Sigmoid colon (tissue), 7 donors: ENCODE results near the gene MALSU1. TPM values are rescaled to one million over a fixed set of nuclear protein-coding genes. Genes with fewer than 3 reads are reported as not detected.

ENCODE experiments used
- DNase-seq: peaks from one replicate; pipeline ENCODE4 v3.0.0-alpha.2; 2019
- H3K27ac ChIP-seq, 4 donors: fragments of 200-600 bp; sonication (generic); one replicate each; pipeline ENCODE4 v1.5.1; 2016 to 2019; ENCODE audit warnings: mild to moderate bottlenecking in 1 of 4
- H3K27me3 ChIP-seq, 3 donors: fragments of 200-600 bp; sonication (generic); one replicate each; pipeline ENCODE4 v1.5.1; 2019; ENCODE audit warnings: mild to moderate bottlenecking in 1 of 3
- H3K36me3 ChIP-seq, 4 donors: fragments of 200-600 bp; sonication (generic); one replicate each; pipeline ENCODE4 v1.5.1; 2016 to 2019
- H3K4me1 ChIP-seq, 4 donors: fragments of 200-600 bp; sonication (generic); one replicate each; pipeline ENCODE4 v1.5.1; 2017 to 2019
- H3K4me3 ChIP-seq, 4 donors: fragments of 200-600 bp; sonication (generic); one replicate each; pipeline ENCODE4 v1.5.1; 2017 to 2019; ENCODE audit warnings: mild to moderate bottlenecking in 2 of 4, moderate library complexity in 1 of 4
- H3K9me3 ChIP-seq, 4 donors: fragments of 200-600 bp in 3 of 4; sonication (generic) in 3 of 4; one replicate each; pipeline versions ENCODE4 v1.5.1 to v1.6.1; 2013 to 2019
- EP300 ChIP-seq, 4 donors: sonication (generic); formaldehyde crosslinking; IDR thresholded peaks; one replicate each; pipeline ENCODE4 v1.6.1; 2017; ENCODE audit warnings: antibody characterized with exemption in 4 of 4
- POLR2A ChIP-seq, 2 donors: fragments of 450-650 bp; IDR thresholded peaks; one replicate each; pipeline ENCODE4 v1.6.1; 2016; ENCODE audit warnings: antibody characterized with exemption in 2 of 2, mild to moderate bottlenecking in 2 of 2, moderate library complexity in 2 of 2
- POLR2AphosphoS5 ChIP-seq, 4 donors: sonication (generic); formaldehyde crosslinking; IDR thresholded peaks; one replicate each; pipeline ENCODE4 v1.6.1; 2017; ENCODE audit warnings: antibody characterized with exemption in 4 of 4
- WGBS, 2 donors: extraction: QIAGEN DNeasy Blood & Tissue Kit; methylation state at CpG; one replicate each; pipeline ENCODE4 v1.1.7; 2013; 5-methylcytosine and 5-hydroxymethylcytosine counted together
- intact Hi-C: fragments of 100-400 bp; cut with DNase I; formaldehyde crosslinking; loops from one replicate; pipeline ENCODE4 v1.15.1; 2023
- polyA plus RNA-seq, 3 donors: library from polyadenylated mRNA; stranded (reverse); fragments of 200-250 nt; gene quantifications; one replicate each; pipeline ENCODE4 v1.2.3, GENCODE V29; 2013
- total RNA-seq, 4 donors: library from RNA; depleted of rRNA; stranded (reverse); fragments of >200 nt; gene quantifications; one replicate each; pipeline ENCODE4 v1.1.0, GENCODE V29; 2016
- TF ChIP-seq, protein P1 (sequence below), 4 experiments: fragments of 450-650 bp in 3 of 4; fragments of 200-600 bp in 1 of 4; IDR thresholded peaks; one replicate each; pipeline ENCODE4 v1.5.1; 2016 to 2019; ENCODE audit warnings: antibody characterized with exemption in 4 of 4, mild to moderate bottlenecking in 3 of 4, moderate library complexity in 2 of 4
- donor health status: healthy with polysubstance abuse.
- donor health status: Bipolar disorder and iron deficiency.
- donor health status: healthy.

MALSU1 gene
- total and polyA plus RNA-seq, 7 donors = 32.4 to 94.0 (median 47.4) TPM

DNA sequence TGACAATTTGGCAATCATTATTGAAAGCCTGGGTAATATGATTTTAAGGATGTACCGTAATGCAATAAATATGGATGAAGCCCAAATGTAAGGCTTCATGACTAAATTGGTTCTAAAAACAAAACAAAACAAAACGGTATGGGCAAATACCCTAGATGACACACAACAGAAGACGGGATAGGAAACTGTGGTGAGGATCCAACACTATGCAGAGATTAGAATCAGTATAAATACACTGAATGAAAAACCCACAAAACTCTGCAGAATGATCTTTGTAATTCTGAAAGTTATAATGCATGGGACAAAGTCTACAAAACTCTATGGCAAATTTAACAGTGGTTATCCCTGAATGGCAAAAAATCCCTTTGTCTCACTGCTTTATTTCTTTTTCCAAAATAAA is 57.6 kb downstream of the MALSU1 start:
- Histone ChIP-seq H3K36me3 (no peaks in the 10 kb centered on the region), H3K4me3 (no peak overlapping the region), H3K9me3 (no peaks in the 10 kb centered on the region), H3K27ac (no peak overlapping the region), H3K27me3 (no peaks in the 10 kb centered on the region), H3K4me1 (no peaks in the 10 kb centered on the region)
- TF ChIP-seq POLR2A (IDR thresholded peaks at IDR 0.05) (no peak), POLR2AphosphoS5 (IDR thresholded peaks at IDR 0.05) (no peak), EP300 (IDR thresholded peaks at IDR 0.05) (no peak)
- TF ChIP-seq, protein P1, sequence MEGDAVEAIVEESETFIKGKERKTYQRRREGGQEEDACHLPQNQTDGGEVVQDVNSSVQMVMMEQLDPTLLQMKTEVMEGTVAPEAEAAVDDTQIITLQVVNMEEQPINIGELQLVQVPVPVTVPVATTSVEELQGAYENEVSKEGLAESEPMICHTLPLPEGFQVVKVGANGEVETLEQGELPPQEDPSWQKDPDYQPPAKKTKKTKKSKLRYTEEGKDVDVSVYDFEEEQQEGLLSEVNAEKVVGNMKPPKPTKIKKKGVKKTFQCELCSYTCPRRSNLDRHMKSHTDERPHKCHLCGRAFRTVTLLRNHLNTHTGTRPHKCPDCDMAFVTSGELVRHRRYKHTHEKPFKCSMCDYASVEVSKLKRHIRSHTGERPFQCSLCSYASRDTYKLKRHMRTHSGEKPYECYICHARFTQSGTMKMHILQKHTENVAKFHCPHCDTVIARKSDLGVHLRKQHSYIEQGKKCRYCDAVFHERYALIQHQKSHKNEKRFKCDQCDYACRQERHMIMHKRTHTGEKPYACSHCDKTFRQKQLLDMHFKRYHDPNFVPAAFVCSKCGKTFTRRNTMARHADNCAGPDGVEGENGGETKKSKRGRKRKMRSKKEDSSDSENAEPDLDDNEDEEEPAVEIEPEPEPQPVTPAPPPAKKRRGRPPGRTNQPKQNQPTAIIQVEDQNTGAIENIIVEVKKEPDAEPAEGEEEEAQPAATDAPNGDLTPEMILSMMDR (IDR thresholded peaks at IDR 0.05) = no peak
- no peak for DNase-seq
- WGBS, 2 donors = 10 to 47% methylated on average over 3 of the region's 3 CpGs
- intact Hi-C loops = no loop called here

DNA sequence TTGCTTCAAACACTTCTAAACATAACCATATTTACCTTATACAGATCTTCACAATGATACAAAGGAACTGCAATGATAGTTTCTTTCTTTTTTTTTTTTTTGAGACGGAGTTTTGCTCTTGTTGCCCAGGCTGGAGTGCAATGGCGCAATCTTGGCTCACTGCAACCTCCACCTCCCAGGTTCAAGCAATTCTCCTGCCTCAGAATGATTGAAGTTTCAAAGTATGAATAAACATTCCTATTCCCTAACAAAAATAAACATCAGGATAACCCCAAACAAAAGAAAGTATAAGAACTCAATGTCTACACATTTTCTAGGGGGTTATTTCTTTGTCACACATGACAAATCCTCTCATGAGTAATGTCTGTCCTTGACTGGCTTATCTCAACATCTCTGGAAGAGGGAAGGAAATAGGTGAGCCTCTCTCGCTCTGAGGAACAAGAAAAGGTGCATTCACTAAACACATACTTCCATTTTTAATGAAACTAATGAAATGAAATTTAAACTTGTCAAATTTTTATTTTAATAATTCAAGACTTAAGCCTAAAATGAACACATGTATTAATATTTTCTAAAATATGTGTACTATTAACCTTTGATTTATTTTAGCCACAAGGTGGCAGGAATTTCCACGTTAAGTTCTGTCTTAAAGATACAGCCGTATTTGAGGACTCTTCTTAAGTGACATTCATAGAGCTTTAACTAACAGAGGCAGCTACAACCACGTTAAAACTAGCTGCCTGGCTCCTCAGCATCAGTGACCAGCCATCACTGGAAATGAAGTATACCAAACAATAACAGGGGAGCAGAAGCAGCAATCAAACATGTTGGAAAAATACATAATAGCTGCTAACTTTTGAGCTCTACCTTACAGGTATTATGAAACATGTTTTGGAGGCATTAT is 58.3 kb downstream of the MALSU1 start:
- DNase-seq = no peak
- Histone ChIP-seq H3K4me3 (no peak overlapping the region), H3K36me3 (no peaks in the 10 kb centered on the region), H3K9me3 (no peaks in the 10 kb centered on the region), H3K27ac (no peak overlapping the region), H3K27me3 (no peaks in the 10 kb centered on the region), H3K4me1 (no peaks in the 10 kb centered on the region)
- intact Hi-C loops = no loop called here
- WGBS, 2 donors = 4 to 25% methylated on average over 6 of the region's 6 CpGs
- no peak for TF ChIP-seq POLR2AphosphoS5 (IDR thresholded peaks at IDR 0.05)
- TF ChIP-seq, protein P1 (IDR thresholded peaks at IDR 0.05) = no peak
- TF ChIP-seq EP300 (IDR thresholded peaks at IDR 0.05) = no peak
- no peak for TF ChIP-seq POLR2A (IDR thresholded peaks at IDR 0.05)

DNA sequence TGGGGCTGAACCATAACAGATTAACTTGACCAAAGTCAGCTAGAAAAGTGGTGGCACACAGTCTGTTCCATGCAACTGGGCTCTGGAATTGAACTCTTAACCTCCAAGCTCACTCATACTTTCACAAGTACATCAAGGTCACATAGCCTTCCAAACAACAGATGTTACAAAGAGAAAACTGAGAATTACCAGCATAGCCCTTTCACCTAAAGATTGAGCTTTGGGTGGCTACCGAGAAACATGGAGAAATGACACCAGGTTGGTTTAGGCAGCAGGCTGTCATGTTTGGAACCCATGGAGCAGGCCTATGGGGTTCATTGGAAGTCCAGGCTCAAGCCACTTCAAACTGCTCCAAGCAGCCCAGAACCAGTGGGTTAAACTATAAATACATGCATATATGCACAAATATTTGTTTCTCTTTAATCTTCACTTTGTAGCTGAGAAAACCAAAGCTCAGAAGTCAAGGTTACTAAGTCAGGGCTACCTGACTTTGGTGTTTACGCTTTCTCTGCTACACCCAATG is 59.1 kb downstream of the MALSU1 start:
- no peak overlapping the region for H3K27ac ChIP-seq
- H3K27me3 ChIP-seq = no peaks in the 10 kb centered on the region
- no peaks in the 10 kb centered on the region for H3K9me3 ChIP-seq
- no peak overlapping the region for H3K4me3 ChIP-seq
- H3K36me3 ChIP-seq = no peaks in the 10 kb centered on the region
- TF ChIP-seq POLR2AphosphoS5 (IDR thresholded peaks at IDR 0.05) (no peak), EP300 (IDR thresholded peaks at IDR 0.05) (no peak), POLR2A (IDR thresholded peaks at IDR 0.05) (no peak)
- TF ChIP-seq, protein P1 (IDR thresholded peaks at IDR 0.05) = no peak
- DNase-seq = no peak
- WGBS, 2 donors = 93 to 99% methylated on average over 2 of the region's 2 CpGs
- H3K4me1 ChIP-seq = no peaks in the 10 kb centered on the region
- intact Hi-C loops = no loop called here

Other genes starting within 250 kb of the MALSU1 start
- gene KLHL7, start 193.6 kb upstream of the MALSU1 start, total RNA-seq = 10 to 100 TPM; 26.9 to 42.5 (median 28.4) TPM
- 10 to 100 TPM; 12.5 to 14.1 (median 13.2) TPM for gene KLHL7, start 193.6 kb upstream of the MALSU1 start, polyA plus RNA-seq
- 10 to 100 TPM; 35.4 to 47.9 (median 37.1) TPM for gene NUP42, start 117.3 kb upstream of the MALSU1 start, total RNA-seq
- gene NUP42, start 117.3 kb upstream of the MALSU1 start, polyA plus RNA-seq = 10 to 100 TPM; 22.2 to 28.9 (median 27.9) TPM
- gene GPNMB, start 52.6 kb upstream of the MALSU1 start, total RNA-seq = 100 to 1,000 TPM in 2 of 4 donors, 10 to 100 TPM in 2; 68.8 to 105 (median 94.5) TPM
- gene GPNMB, start 52.6 kb upstream of the MALSU1 start, polyA plus RNA-seq = 100 to 1,000 TPM in 1 of 3 donors, 10 to 100 TPM in 2; 23.4 to 224 (median 32.4) TPM
- gene IGF2BP3, start 171.2 kb downstream of the MALSU1 start, total RNA-seq = 1 to 10 TPM in 3 of 4 donors, under 1 TPM in 1; under 0.01 to 1.9 (median 1.4) TPM
- 1 to 10 TPM in 1 of 3 donors, not detected in 2; 1.2 TPM for gene IGF2BP3, start 171.2 kb downstream of the MALSU1 start, polyA plus RNA-seq
- 10 to 100 TPM; 37.0 to 84.5 (median 42.2) TPM for gene TRA2A, start 232.6 kb downstream of the MALSU1 start, total RNA-seq
- gene TRA2A, start 232.6 kb downstream of the MALSU1 start, polyA plus RNA-seq = 10 to 100 TPM; 34.2 to 57.7 (median 46.9) TPM